ENCODE measurements around the gene THSD8. TPM values are rescaled to one million over a fixed set of nuclear protein-coding genes. Genes with fewer than 3 reads are reported as not detected.

THSD8 gene
- total RNA-seq, 6 donors from 2014 or later = 4.6 to 6.0 TPM; not detected in 4

GRCh38 chr19:12825254-12826131 is 23.6 kb downstream of the THSD8 start:
- peak overlapping the region in 1 of 4 donors; percentile 17 for H3K4me3 ChIP-seq
- DNase-seq (peak in 1 of 2 donors; percentile 85), ATAC-seq (ENCODE audit: low FRiP score in 2 of 2) (no peak)
- H3K4me1 ChIP-seq = peaks cover 4 to 14% (median 9%) of the 10 kb centered on the region in 4 donors
- WGBS, 2 donors = 6 to 9% methylated on average over 33 to 38 of the region's 46 CpGs
- TF ChIP-seq EP300 (IDR thresholded peaks at IDR 0.05) (no peak), POLR2A (IDR thresholded peaks at IDR 0.05) (no peak)
- TF ChIP-seq, protein P1, sequence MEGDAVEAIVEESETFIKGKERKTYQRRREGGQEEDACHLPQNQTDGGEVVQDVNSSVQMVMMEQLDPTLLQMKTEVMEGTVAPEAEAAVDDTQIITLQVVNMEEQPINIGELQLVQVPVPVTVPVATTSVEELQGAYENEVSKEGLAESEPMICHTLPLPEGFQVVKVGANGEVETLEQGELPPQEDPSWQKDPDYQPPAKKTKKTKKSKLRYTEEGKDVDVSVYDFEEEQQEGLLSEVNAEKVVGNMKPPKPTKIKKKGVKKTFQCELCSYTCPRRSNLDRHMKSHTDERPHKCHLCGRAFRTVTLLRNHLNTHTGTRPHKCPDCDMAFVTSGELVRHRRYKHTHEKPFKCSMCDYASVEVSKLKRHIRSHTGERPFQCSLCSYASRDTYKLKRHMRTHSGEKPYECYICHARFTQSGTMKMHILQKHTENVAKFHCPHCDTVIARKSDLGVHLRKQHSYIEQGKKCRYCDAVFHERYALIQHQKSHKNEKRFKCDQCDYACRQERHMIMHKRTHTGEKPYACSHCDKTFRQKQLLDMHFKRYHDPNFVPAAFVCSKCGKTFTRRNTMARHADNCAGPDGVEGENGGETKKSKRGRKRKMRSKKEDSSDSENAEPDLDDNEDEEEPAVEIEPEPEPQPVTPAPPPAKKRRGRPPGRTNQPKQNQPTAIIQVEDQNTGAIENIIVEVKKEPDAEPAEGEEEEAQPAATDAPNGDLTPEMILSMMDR (IDR thresholded peaks at IDR 0.05) = peak in 1 of 6 experiments; percentile 15
- H3K27ac ChIP-seq = no peak overlapping the region
- no peaks in the 10 kb centered on the region for H3K36me3 ChIP-seq
- H3K9me3 ChIP-seq = no peaks in the 10 kb centered on the region
- H3K27me3 ChIP-seq = peaks cover 0 to 23% (median 7%) of the 10 kb centered on the region in 4 donors

GRCh38 chr19:12828494-12828893 is 26.6 kb downstream of the THSD8 start:
- 5 to 10% methylated on average over 15 to 22 of the region's 23 CpGs for WGBS, 2 donors
- ATAC-seq (ENCODE audit: low FRiP score in 2 of 2) = no peak
- peaks cover 4 to 39% (median 17%) of the 10 kb centered on the region in 4 donors for H3K27me3 ChIP-seq

DNA sequence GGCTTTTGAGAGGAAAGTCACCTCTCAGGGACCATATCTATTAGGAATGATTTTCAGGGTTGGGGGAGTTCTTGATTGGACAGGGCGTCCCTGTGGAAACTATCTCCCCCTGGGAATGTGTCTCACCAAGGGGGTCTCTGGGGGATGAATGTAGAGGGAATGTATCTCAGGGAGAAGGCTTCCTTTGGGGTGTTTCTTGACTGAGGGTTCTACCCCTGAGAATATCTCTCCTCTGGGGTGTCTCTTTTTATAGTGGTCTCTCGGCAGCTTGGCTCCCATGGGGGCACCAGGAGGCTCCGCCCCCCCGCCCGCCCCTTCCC is 31.5 kb downstream of the THSD8 start:
- no peaks in the 10 kb centered on the region for H3K9me3 ChIP-seq
- no peak for TF ChIP-seq POLR2AphosphoS5 (IDR thresholded peaks at IDR 0.05)
- H3K4me1 ChIP-seq = peaks cover 18 to 44% (median 22%) of the 10 kb centered on the region in 4 donors
- ATAC-seq (ENCODE audit: low FRiP score in 2 of 2) (no peak), DNase-seq (no peak)
- H3K4me3 ChIP-seq = peak overlapping the region in 3 of 4 donors; percentile 42 to 53 (median 45)
- peaks cover 4 to 67% (median 40%) of the 10 kb centered on the region in 4 donors for H3K27me3 ChIP-seq
- no peak overlapping the region for H3K27ac ChIP-seq
- WGBS, 2 donors = 0 to 11% methylated on average over 1 of the region's 5 CpGs
- no peaks in the 10 kb centered on the region for H3K36me3 ChIP-seq

More at GRCh38 chr19:12828494-12828893, 26.6 kb downstream of the THSD8 start:
- no peak for DNase-seq
- Histone ChIP-seq H3K36me3 (no peaks in the 10 kb centered on the region), H3K4me3 (no peak overlapping the region), H3K4me1 (peaks cover 14 to 27% (median 16%) of the 10 kb centered on the region in 4 donors), H3K9me3 (no peaks in the 10 kb centered on the region), H3K27ac (no peak overlapping the region)
- TF ChIP-seq POLR2A (IDR thresholded peaks at IDR 0.05) (no peak), POLR2AphosphoS5 (IDR thresholded peaks at IDR 0.05) (no peak), EP300 (IDR thresholded peaks at IDR 0.05) (no peak)
- TF ChIP-seq, protein P1 (IDR thresholded peaks at IDR 0.05) = no peak

DNA sequence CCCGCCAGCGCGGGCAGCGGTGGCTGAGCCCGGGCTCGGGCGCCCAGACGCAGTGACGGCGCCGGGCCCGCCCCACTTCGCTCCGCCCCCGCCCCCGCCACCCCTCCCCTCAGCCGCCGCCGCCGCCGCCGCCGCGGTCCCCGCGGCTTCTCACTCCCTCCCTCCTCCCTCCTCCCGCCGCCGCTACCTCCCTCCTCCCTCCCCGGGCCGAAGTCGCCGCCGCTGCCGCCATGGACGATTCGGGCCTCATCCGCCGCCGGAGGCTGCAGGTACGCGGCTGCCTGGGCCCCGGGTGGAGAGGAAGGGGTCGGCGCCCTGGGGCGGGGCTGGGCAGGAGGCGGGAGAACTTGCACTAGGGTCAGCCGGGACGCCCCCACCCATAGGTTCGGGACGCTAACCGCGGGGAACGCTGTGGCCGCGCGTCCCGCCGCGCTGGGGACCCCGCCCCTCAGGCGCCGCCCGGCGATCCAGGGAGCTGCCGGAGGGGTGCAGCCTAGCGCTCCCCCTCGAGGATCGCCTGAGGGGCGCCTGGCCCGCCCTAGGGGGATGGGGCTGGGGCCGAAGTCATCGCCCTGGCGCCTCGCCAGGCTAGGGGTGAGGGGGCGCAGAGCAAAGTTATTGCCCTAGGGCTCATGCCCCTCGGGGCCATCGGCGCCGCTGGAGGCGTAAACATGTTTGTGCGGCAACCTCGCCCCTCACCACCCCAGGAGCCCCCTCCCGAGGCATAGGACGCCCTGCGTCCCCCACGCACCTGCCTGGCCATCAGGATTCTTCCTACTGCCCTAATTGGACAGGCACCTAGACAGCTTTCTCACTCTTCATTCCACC is 32.1 kb downstream of the THSD8 start:
- TF ChIP-seq, protein P1 (IDR thresholded peaks at IDR 0.05) = no peak
- no peak for TF ChIP-seq POLR2AphosphoS5 (IDR thresholded peaks at IDR 0.05)
- TF ChIP-seq EP300 (IDR thresholded peaks at IDR 0.05) = no peak
- TF ChIP-seq POLR2A (IDR thresholded peaks at IDR 0.05) = no peak
- peaks cover 4 to 73% (median 43%) of the 10 kb centered on the region in 4 donors for H3K27me3 ChIP-seq
- peak in 1 of 2 donors; percentile 60 for ATAC-seq (ENCODE audit: low FRiP score in 2 of 2)

DNA sequence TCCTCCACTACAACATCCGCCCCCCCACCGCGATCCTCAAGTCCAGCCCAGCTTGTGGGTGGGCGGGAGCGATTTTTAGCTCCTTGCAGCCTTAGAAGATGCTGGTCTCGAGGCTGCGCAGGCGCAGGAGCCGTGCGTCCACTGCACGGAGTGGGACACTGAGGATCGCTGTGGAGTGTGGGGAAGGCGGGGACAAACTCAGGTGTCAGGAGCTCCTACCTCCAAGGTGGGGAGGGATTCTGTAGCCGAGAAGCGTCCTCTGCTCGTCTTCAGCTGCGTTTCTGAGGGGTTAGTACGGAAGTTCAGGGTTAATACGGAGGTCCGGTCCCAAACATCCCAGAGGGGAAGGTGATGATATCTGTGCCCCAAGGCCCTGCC is 32.7 kb downstream of the THSD8 start, which contains the start of gene RTBDN:
TSS of gene RTBDN (minus strand) at position 14 of the 378 bp plus-strand sequence. CDS start 4,600 bp downstream, outside the sequence.
- Histone ChIP-seq H3K9me3 (no peaks in the 10 kb centered on the region), H3K27me3 (peaks cover 4 to 77% (median 47%) of the 10 kb centered on the region in 4 donors), H3K36me3 (no peaks in the 10 kb centered on the region), H3K4me3 (peak within 1 kb of the TSS; percentile 42 to 53 (median 44)), H3K27ac (no peak within 1 kb of the TSS), H3K4me1 (peaks cover 22 to 48% (median 27%) of the 10 kb centered on the region in 4 donors)
- 5 to 7% methylated on average over 15 to 20 of the region's 20 CpGs for WGBS, 2 donors
- no peak for DNase-seq
- no peak for TF ChIP-seq POLR2A (IDR thresholded peaks at IDR 0.05)
- no peak for TF ChIP-seq EP300 (IDR thresholded peaks at IDR 0.05)
- no peak for TF ChIP-seq POLR2AphosphoS5 (IDR thresholded peaks at IDR 0.05)
- TF ChIP-seq, protein P1 (IDR thresholded peaks at IDR 0.05) = no peak
- no peak for ATAC-seq (ENCODE audit: low FRiP score in 2 of 2)

More for the DNA sequence above, 32.1 kb downstream of the THSD8 start:
- H3K27ac ChIP-seq = no peak overlapping the region
- DNase-seq = peak in 1 of 2 donors; percentile 87
- H3K36me3 ChIP-seq = no peaks in the 10 kb centered on the region
- WGBS, 2 donors = 5 to 6% methylated on average over 9 to 10 of the region's 87 CpGs
- peak overlapping the region; percentile 42 to 53 (median 44) for H3K4me3 ChIP-seq
- peaks cover 21 to 47% (median 26%) of the 10 kb centered on the region in 4 donors for H3K4me1 ChIP-seq
- H3K9me3 ChIP-seq = no peaks in the 10 kb centered on the region
